Keratinocyte (primary cell): ENCODE measurements around the gene STAB2. TPM values are rescaled to one million over a fixed set of nuclear protein-coding genes. Genes with fewer than 3 reads are reported as not detected.

Experiments used
- DNase-seq: peaks from one replicate; pipeline ENCODE4 v3.0.0-alpha.2; 2011; ENCODE audit warnings: low read depth, missing footprints, low spot score
- FAIRE-seq: peaks from 2 replicates; lab custom pipeline; 2011; peaks lifted over from hg19 to GRCh38; lab: Jason Lieb, UNC
- H2AFZ ChIP-seq: 2 replicates; pipeline ENCODE4 v1.6.0; 2012; ENCODE audit warnings: low read length, control low read depth, inconsistent platforms; ENCODE audit not compliant: control insufficient read depth
- H3K27ac ChIP-seq: 2 replicates; pipeline ENCODE4 v1.5.1; 2011; ENCODE audit warnings: low read length; ENCODE audit not compliant: control insufficient read depth, insufficient read depth
- H3K27me3 ChIP-seq: 3 replicates; pipeline ENCODE4 v1.6.0; 2011; ENCODE audit warnings: low read length; ENCODE audit not compliant: control insufficient read depth, insufficient read depth; ENCODE audit errors: extremely low read depth
- H3K36me3 ChIP-seq, 2 experiments: 2 replicates in 1 of 2; 3 replicates in 1 of 2; pipeline ENCODE4 v1.5.1; 2011; ENCODE audit warnings: low read length in 2 of 2, mild to moderate bottlenecking in 1 of 2; ENCODE audit not compliant: control insufficient read depth in 2 of 2, insufficient read depth in 2 of 2; ENCODE audit errors: extremely low read depth in 1 of 2
- H3K4me1 ChIP-seq: 3 replicates; pipeline ENCODE4 v1.5.1; 2011; ENCODE audit warnings: low read length; ENCODE audit not compliant: control insufficient read depth, insufficient read depth; ENCODE audit errors: extremely low read depth
- H3K4me2 ChIP-seq: 3 replicates; pipeline ENCODE4 v1.6.0; 2011; ENCODE audit warnings: low read depth, low read length; ENCODE audit not compliant: control insufficient read depth, insufficient read depth; ENCODE audit errors: extremely low read depth
- H3K4me3 ChIP-seq, 3 experiments: fragments of 200-600 bp in 1 of 3; sonication (generic) in 1 of 3; 2 replicates in 2 of 3; 3 replicates in 1 of 3; pipeline ENCODE4 v1.5.1; 2011 to 2016; ENCODE audit warnings: low read length in 3 of 3, mild to moderate bottlenecking in 3 of 3, control low read depth in 2 of 3, inconsistent platforms in 1 of 3, low read depth in 1 of 3, mixed read lengths in 1 of 3, mixed run types in 1 of 3, moderate library complexity in 1 of 3; ENCODE audit not compliant: control insufficient read depth in 2 of 3, insufficient read depth in 2 of 3; ENCODE audit errors: extremely low read depth in 1 of 3
- H3K79me2 ChIP-seq: 2 replicates; pipeline ENCODE4 v1.6.0; 2012; ENCODE audit warnings: low read length; ENCODE audit not compliant: control insufficient read depth, insufficient read depth
- H3K9ac ChIP-seq: 3 replicates; pipeline ENCODE4 v1.6.0; 2011; ENCODE audit warnings: low read length; ENCODE audit not compliant: control insufficient read depth, insufficient read depth; ENCODE audit errors: extremely low read depth
- H3K9me1 ChIP-seq: 3 replicates; pipeline ENCODE4 v1.6.0; 2011; ENCODE audit warnings: low read length; ENCODE audit not compliant: control insufficient read depth, insufficient read depth; ENCODE audit errors: extremely low read depth
- H3K9me3 ChIP-seq: 2 replicates; pipeline ENCODE4 v1.5.1; 2012; ENCODE audit warnings: low read depth, low read length; ENCODE audit not compliant: control insufficient read depth
- H4K20me1 ChIP-seq: 3 replicates; pipeline ENCODE4 v1.6.0; 2011; ENCODE audit warnings: low read length; ENCODE audit not compliant: control insufficient read depth, insufficient read depth; ENCODE audit errors: extremely low read depth
- EZH2 ChIP-seq: IDR thresholded peaks from one replicate; pipeline ENCODE4 v1.6.1; 2012; ENCODE audit warnings: inconsistent platforms, mild to moderate bottlenecking, low read length, moderate library complexity
- dilution Hi-C: fragments of 300-500 bp; cut with MboI; formaldehyde crosslinking; loops from one replicate; pipeline ENCODE4 v1.7.0; 2020; ENCODE audit warnings: low sequenced_read_pairs; ENCODE audit not compliant: extremely low pct_ligation_motif_present
- polyA plus RNA-seq, 5 experiments: library from polyadenylated mRNA; depleted of rRNA in 3 of 5; stranded (reverse) in 3 of 5; stranded (forward) in 1 of 5; unstranded in 1 of 5; fragments of >200 nt; gene quantifications; 1 replicate in 1 of 5; 2 replicates in 3 of 5; 3 replicates in 1 of 5; pipeline versions ENCODE4 v1.2.1 to v1.2.3, GENCODE V29; 2011 to 2012; ENCODE audit warnings: missing spikeins in 2 of 5, low read depth in 1 of 5, low replicate concordance in 1 of 5
- small RNA-seq, 3 experiments: library from RNA; depleted of rRNA; stranded (forward); fragments of <200 nt; gene quantifications; one replicate each; pipeline ENCODE3, GENCODE V24; 2012; ENCODE audit warnings: low read depth in 3 of 3, low replicate concordance in 1 of 3; ENCODE audit not compliant: insufficient read length in 3 of 3
- TF ChIP-seq, protein P1 (sequence below), 3 experiments: IDR thresholded peaks in 1 of 3; conservative IDR thresholded peaks in 1 of 3; optimal IDR thresholded peaks in 1 of 3; 2 replicates in 2 of 3; 3 replicates in 1 of 3; pipeline versions ENCODE3 to v1.5.1; 2011; ENCODE audit warnings: low read length in 3 of 3, mild to moderate bottlenecking in 3 of 3, moderate library complexity in 2 of 3, control low read depth in 1 of 3, inconsistent platforms in 1 of 3; ENCODE audit not compliant: insufficient read depth in 2 of 3; ENCODE audit errors: extremely low read depth in 1 of 3

The STAB2 gene
- polyA plus RNA-seq, 1 donor (not counting 4 experiments of a cell fraction or from before 2014, with no cell fraction given): not detected

DNA sequence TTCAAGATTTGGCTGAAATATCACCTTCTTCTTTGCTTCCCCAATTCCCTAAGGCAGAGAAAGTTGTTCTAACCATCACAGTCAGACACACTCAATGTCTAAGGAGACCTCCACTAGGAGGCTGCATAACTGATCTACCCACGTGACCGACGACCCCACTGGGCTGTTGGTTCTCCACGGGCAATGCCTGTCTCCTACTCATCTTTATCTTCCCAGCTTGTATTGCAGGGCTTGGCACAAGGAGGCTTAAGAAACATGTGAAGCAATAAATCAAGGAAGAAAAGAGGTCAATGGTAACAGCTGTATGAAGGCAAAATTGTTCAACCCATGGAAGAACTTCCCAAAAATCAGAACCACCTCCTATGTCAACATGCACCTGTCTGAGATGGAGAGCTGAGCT, 226.9 kb downstream of the STAB2 start:
- Histone ChIP-seq H3K9ac (no peak overlapping the region), H3K9me1 (peaks cover 2% of the 10 kb centered on the region), H3K27me3 (no peaks in the 10 kb centered on the region), H3K79me2 (peaks cover 69% of the 10 kb centered on the region), H2AFZ (no peak overlapping the region), H3K27ac (no peak overlapping the region), H3K4me2 (no peak overlapping the region), H4K20me1 (no peaks in the 10 kb centered on the region), H3K4me3 (no peak overlapping the region), H3K4me1 (no peaks in the 10 kb centered on the region), H3K36me3 (peaks cover 19 to 29% of the 10 kb centered on the region in 2 experiments), H3K9me3 (no peaks in the 10 kb centered on the region)
- no peak for DNase-seq
- dilution Hi-C loops: no loop called here
- no peak for TF ChIP-seq EZH2
- TF ChIP-seq, protein P1, sequence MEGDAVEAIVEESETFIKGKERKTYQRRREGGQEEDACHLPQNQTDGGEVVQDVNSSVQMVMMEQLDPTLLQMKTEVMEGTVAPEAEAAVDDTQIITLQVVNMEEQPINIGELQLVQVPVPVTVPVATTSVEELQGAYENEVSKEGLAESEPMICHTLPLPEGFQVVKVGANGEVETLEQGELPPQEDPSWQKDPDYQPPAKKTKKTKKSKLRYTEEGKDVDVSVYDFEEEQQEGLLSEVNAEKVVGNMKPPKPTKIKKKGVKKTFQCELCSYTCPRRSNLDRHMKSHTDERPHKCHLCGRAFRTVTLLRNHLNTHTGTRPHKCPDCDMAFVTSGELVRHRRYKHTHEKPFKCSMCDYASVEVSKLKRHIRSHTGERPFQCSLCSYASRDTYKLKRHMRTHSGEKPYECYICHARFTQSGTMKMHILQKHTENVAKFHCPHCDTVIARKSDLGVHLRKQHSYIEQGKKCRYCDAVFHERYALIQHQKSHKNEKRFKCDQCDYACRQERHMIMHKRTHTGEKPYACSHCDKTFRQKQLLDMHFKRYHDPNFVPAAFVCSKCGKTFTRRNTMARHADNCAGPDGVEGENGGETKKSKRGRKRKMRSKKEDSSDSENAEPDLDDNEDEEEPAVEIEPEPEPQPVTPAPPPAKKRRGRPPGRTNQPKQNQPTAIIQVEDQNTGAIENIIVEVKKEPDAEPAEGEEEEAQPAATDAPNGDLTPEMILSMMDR (optimal IDR thresholded peaks at IDR 0.05 in 1 of 3, IDR thresholded peaks at IDR 0.05 in 1 of 3, conservative IDR thresholded peaks at IDR 0.05 in 1 of 3; ENCODE audit: extremely low read depth in 1 of 3, insufficient read depth in 2 of 3, low read length in 3 of 3): no peak
- FAIRE-seq: no peak

DNA sequence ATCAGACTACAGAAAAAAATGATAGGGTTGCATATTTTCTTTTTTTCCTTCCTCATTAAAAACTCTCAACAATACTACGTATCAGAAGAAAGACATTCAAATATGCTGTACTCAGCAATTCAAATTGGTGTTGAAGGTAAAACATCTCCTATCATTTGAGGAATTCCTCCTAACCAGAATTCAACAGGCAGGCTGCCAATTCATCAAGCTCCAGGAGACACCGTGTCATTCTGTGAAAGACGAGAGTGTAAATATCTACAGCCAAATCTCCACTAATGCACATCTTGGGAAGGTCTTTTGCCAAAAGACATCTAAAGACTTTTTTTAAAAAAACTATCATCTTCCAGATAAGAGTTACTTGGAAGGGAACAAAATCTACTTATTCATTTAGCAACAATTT, 227.4 kb downstream of the STAB2 start:
- H3K4me3 ChIP-seq: no peak overlapping the region
- H3K9me3 ChIP-seq: no peaks in the 10 kb centered on the region
- H3K27ac ChIP-seq: no peak overlapping the region
- no peak for TF ChIP-seq EZH2
- TF ChIP-seq, protein P1 (optimal IDR thresholded peaks at IDR 0.05 in 1 of 3, IDR thresholded peaks at IDR 0.05 in 1 of 3, conservative IDR thresholded peaks at IDR 0.05 in 1 of 3; ENCODE audit: extremely low read depth in 1 of 3, insufficient read depth in 2 of 3, low read length in 3 of 3): no peak
- peaks cover 70% of the 10 kb centered on the region for H3K79me2 ChIP-seq
- peaks cover 17 to 29% of the 10 kb centered on the region in 2 experiments for H3K36me3 ChIP-seq
- no peak overlapping the region for H3K9ac ChIP-seq
- no peak overlapping the region for H2AFZ ChIP-seq
- no peaks in the 10 kb centered on the region for H3K27me3 ChIP-seq
- no peaks in the 10 kb centered on the region for H4K20me1 ChIP-seq
- no peaks in the 10 kb centered on the region for H3K4me1 ChIP-seq
- no peak for DNase-seq
- H3K4me2 ChIP-seq: no peak overlapping the region
- dilution Hi-C loops: no loop called here
- peaks cover 2% of the 10 kb centered on the region for H3K9me1 ChIP-seq
- no peak for FAIRE-seq

Small RNA genes within 50 kb of the gene (small RNA-seq; reads per million reads assigned to genes)
- 0 reads per million in 3 experiments for gene RF00096

Other genes with a start within 250 kb of the STAB2 start
- 0.03 to 0.08 TPM in 2 of 3 replicates, not detected in the other for gene C12orf42, start 91.3 kb upstream of the STAB2 start, polyA plus RNA-seq